H1 (cell line): ENCODE data around the gene TBC1D22B.

Experiments used
- CEBPB ChIP-seq: IDR thresholded peaks from 2 replicates; pipeline ENCODE4 v1.6.1; 2012; ENCODE audit warnings: low read depth, low read length
- CHD2 ChIP-seq: IDR thresholded peaks from 2 replicates; pipeline ENCODE4 v1.6.1; 2012; ENCODE audit warnings: low read length, improper control_type of control experiment
- CTCF ChIP-seq, 3 experiments: IDR thresholded peaks; 1 replicate in 2 of 3; 2 replicates in 1 of 3; pipeline versions ENCODE4 v1.5.1 to v1.6.1; 2011; ENCODE audit warnings: low read length in 3 of 3, mild to moderate bottlenecking in 3 of 3, inconsistent platforms in 2 of 3, low read depth in 1 of 3, moderate library complexity in 1 of 3; ENCODE audit not compliant: insufficient read depth in 1 of 3; ENCODE audit errors: control extremely low read depth in 1 of 3
- KDM1A ChIP-seq: fragments of 200-600, 300-600 bp; sonication (generic); IDR thresholded peaks from 2 replicates; pipeline ENCODE4 v1.7.1; 2016; ENCODE audit warnings: mild to moderate bottlenecking, low read length, borderline replicate concordance
- POLR2A ChIP-seq, 2 experiments: IDR thresholded peaks; 1 replicate in 1 of 2; 2 replicates in 1 of 2; pipeline ENCODE4 v1.6.1; 2011; ENCODE audit warnings: low read depth in 2 of 2, low read length in 2 of 2, mild to moderate bottlenecking in 2 of 2; ENCODE audit errors: control extremely low read depth in 1 of 2
- POLR2AphosphoS5 ChIP-seq: IDR thresholded peaks from 2 replicates; pipeline ENCODE4 v1.6.1; 2011; ENCODE audit warnings: low read depth, low read length
- RFX5 ChIP-seq: IDR thresholded peaks from 2 replicates; pipeline ENCODE4 v1.6.1; 2011; ENCODE audit warnings: low read depth, low read length, improper control_type of control experiment, borderline replicate concordance
- RNF2 ChIP-seq: fragments of 200-900, 300-1000 bp; sonication (generic); IDR thresholded peaks from 2 replicates; pipeline ENCODE4 v1.7.1; 2016; ENCODE audit warnings: borderline replicate concordance, low read depth, mild to moderate bottlenecking, antibody characterized with exemption, low read length; ENCODE audit not compliant: poor library complexity, severe bottlenecking; ENCODE audit errors: missing control alignments
- SRF ChIP-seq: IDR thresholded peaks from 2 replicates; pipeline ENCODE4 v1.6.1; 2011; ENCODE audit warnings: mild to moderate bottlenecking, low read depth, low read length, moderate library complexity
- ZNF274 ChIP-seq: IDR thresholded peaks from 2 replicates; pipeline ENCODE4 v1.7.0; 2012; ENCODE audit warnings: low read length, borderline replicate concordance; ENCODE audit errors: extremely low read depth

GRCh38 chr6:37283268-37283667, 25.7 kb downstream of the TBC1D22B start:
- TF ChIP-seq ZNF274 (no peak), CHD2 (no peak), SRF (no peak), RFX5 (no peak), CTCF (IDR thresholded peaks at IDR 0.05; ENCODE audit: control extremely low read depth in 1 of 3, insufficient read depth in 1 of 3, low read depth in 1 of 3, low read length in 3 of 3) (no peak), POLR2AphosphoS5 (no peak), KDM1A (no peak), POLR2A (IDR thresholded peaks at IDR 0.05; ENCODE audit: control extremely low read depth in 1 of 2, low read depth in 2 of 2, low read length in 2 of 2) (no peak), CEBPB (no peak), RNF2 (no peak)
